PC-9 (cell line): ENCODE data around the gene IMMP2L.

ENCODE experiments used
- CTCF ChIP-seq: fragments of 200-600 bp; sonication (generic); conservative IDR thresholded peaks from 2 replicates; pipeline ENCODE4 v1.6.1; 2017; ENCODE audit warnings: mixed run types, antibody characterized with exemption, mild to moderate bottlenecking, moderate library complexity
- EZH2 ChIP-seq: fragments of 200-600 bp; sonication (generic); IDR thresholded peaks from 2 replicates; pipeline ENCODE4 v1.8.0; 2017; ENCODE audit warnings: antibody characterized with exemption, low read depth

- TF ChIP-seq EZH2: no peak
- TF ChIP-seq CTCF: no peak
Measured at GRCh38 chr7:111138586-111138985, 423.7 kb downstream of the IMMP2L start.
